Fibroblast of skin of left biceps (primary cell): ENCODE results near the gene MAP4.
"Not testable (repeated sequence)": the region's sequence is repeated elsewhere in the genome, so short reads cannot be mapped to it uniquely, and the experiment has no call there.

ENCODE experiments used
- DNase-seq, 2 experiments: peaks; one replicate each; pipeline ENCODE4 v3.0.0-alpha.2; 2013; ENCODE audit warnings: low read depth in 2 of 2

MAP4 gene

DNA sequence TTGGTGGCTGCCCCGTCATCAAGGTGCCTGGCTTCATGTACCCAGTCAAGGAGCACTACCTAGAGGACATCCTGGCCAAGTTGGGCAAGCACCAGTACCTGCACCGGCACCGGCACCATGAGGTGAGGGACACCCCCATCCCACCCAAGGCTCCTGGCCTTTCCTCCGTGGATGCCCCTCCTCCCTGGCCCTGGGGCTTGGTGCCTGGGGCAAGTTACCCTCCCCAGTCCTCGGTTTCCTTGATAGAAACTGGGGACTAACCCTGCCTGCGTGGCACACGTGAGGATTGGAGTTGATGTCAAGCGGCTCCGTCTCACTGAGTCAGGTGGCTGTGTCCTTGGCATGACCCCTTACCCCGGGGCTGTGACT is 169.4 kb downstream of the MAP4 start:
- no peak for DNase-seq

DNA sequence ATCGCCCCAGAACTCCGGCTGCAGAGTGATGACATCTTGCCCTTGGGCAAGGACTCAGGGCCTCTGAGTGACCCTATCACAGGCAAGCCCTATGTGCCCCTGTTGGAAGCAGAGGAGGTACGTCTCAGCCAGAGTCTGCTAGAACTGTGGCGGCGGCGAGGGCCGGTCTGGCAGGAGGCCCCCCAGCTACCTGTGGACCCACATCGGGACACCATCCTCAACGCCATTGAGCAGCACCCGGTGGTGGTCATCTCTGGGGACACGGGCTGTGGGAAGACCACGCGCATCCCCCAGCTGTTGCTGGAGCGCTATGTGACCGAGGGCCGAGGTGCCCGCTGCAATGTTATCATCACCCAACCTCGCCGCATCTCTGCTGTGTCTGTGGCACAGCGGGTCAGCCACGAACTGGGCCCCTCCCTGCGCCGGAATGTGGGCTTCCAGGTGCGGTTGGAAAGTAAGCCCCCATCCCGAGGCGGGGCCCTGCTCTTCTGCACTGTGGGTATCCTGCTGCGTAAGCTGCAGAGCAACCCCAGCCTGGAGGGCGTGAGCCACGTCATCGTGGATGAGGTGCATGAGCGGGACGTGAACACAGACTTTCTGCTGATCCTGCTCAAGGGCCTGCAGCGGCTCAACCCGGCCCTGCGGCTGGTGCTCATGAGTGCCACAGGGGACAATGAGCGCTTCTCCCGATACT is 169.9 kb downstream of the MAP4 start:
- no peak for DNase-seq

DNA sequence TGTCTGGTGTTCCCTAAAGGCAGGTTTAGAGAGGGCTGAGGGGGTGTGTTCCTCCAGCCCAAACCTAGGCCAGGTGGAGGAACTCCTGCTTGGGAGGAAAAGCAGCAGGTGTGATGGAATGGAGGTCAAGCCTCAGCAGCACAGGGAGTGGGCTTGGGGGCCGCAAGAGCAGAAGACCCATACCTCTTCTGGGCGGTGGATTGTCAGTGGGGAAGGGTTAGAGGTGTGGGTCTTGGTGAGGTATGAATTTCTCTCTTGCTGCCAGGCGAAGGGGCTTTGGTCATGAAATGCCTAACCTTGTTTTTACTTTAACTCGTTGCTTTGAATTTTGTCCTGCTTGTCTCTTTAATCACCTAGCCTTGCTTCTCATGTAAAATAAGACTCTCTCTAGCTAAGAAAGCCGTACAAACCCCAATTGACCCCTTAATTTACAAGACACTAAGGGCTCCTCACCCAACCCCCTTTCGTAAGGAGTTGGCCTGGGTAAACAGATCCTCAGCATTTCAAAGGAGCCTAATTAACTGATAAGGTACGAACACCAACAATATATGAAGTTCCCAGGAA is 174.3 kb downstream of the MAP4 start:
- DNase-seq, result no peak

GRCh38 chr3:47838503-47838902 is 177.7 kb downstream of the MAP4 start:
- DNase-seq, result no peak

DNA sequence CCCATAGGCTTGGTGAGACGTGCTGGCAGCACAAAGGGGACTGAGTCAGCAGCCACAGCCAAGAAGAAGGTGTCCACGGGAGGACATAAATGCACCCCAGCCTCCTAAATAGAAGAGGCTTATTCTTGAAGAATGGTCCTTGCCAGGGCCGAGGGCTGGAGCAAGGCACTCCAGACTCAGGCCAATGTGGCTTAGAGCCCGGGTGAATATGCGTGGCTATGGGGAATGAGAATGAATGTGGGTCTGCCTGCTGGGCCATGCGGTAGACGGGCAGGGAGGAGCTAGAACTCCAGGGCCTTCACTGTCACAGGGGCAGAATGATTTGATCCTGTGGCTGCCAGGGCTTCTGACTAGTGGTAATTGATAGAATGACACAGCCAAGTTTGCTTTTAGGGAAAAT is 179.2 kb downstream of the MAP4 start:
- DNase-seq, result no peak

DNA sequence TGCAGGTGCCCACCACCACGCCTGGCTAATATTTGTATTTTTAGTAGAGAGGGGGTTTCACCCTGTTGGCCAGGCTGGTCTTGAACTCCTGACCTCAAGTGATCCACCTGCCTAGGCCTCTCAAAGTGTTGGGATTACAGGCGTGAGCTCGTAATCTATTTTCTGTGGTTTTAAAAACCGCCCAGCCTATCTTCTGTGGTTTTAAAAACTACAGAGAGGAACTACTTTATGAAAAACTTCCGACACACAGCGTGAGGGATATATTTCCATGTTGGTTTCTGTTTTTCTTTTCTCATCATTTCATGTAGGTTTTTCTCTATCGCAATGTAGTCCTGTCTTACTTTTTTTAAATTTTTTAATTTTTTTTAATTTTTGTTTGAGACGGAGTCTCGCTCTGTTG is 186.7 kb downstream of the MAP4 start:
- not testable (repeated sequence) for DNase-seq

- DNase-seq, result no peak
Observed at GRCh38 chr3:47825590-47825989, 190.6 kb downstream of the MAP4 start.

DNA sequence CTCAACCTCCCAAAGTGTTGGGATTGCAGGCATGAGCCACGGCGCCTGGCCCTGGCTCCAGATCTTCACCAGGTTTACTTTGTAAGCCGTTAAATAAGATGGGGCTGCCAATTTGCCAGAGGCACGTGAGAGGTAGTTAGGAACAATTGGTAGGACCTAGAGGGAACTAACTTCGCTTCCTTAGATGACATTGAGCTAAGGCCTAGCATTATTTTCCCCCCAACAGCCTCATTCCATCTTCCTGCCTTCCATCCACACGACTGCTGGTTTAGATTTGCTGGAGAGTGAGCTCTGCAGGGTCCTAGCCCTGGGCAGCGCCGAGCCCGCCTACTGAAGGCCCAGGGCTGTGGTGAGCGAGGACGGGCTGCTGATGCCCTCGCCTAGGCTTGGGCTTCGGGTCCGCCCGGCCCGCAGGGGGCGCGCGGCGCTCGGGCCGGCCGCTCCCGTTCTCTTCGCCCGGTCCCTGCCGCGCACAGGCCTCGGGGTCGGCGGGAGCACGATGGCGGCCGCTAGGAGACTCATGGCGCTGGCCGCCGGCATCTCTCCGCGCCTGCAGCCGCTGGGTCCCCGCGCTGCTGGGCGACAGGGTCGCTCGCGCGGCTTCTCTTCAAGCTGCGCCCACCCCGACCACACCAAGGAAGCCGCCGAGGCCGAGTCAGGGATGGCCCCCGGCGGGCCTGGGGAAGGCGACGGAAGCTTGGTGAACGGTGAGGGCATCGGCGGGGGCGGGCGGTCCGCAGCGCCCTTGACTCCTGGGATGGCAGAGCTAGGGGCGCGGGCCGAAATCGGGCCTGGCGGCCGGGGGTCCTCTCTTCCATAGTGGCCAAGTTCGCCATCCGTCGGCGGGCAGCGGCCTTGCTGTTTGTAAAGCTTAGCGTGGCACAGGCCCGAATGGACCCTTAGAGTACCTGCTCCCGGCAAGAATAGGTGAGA is 191.4 kb downstream of the MAP4 start:
- DNase-seq, result peak; percentile 49 to 60

DNA sequence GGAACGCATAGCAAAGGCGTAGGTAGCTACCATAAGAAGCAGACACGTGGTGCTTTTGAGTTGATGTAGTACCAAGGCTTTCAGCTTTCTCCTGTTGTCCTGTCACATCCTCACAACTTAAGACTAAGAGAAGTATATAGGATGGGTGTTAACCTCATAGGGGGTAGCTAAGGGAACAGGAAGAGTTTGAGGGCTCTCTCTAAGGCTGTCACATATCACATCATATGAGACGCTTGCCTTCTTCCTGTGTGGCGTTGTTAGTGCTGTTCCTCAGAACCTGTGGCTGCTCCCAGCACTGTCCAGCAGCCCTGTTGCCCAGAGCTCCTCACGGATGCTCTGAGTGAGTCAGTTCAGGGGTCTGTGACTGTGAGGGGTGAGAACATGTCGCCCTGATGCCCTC is 198.6 kb downstream of the MAP4 start:
- no peak for DNase-seq

DNA sequence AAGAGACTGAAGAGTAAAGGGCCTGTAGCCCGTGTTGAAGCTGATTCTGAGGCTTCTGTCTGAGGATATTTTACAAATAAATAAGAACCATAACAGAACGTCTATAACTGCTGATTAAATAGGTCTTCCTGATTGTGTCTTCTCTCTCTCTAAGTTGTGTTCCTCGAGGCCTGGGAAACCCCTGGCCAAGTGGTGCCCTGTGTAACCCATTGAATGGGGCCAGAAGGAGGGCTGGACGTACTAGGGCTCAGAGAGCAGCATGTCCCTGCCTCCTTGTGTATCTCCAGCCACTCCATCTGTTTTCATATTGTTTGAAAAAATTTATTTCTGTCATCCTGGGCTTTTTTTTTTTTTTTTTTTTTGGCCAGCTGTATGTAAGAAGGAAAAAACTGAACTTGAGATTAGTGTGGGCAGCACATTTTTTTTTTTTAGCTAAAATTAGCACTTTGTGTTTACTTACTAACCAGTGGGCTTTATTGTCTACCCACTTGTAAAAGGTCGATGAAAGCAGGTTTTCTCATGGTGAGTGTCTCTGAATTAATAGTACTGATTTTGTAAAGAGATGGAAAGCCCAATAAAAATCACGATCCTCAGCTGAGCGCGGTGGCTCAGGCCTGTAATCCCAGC is 202.6 kb downstream of the MAP4 start:
- no peak for DNase-seq

GRCh38 chr3:47804577-47804976 is 211.6 kb downstream of the MAP4 start:
- no peak for DNase-seq

GRCh38 chr3:47803480-47804025 is 212.7 kb downstream of the MAP4 start:
- no peak for DNase-seq

- peak; percentile 41 to 50 for DNase-seq
Observed at GRCh38 chr3:47802734-47803479, 213.3 kb downstream of the MAP4 start, which contains the start of gene DHX30. TSS of gene DHX30 (plus strand) at chr3:47803138. CDS start at chr3:47810684, 7,546 bp downstream.
